K562 (cell line): ENCODE measurements around the gene RALGAPA2. TPM values are rescaled to one million over a fixed set of nuclear protein-coding genes. Genes with fewer than 3 reads are reported as not detected.

ENCODE experiments used
- ATAC-seq: fragments of 200-7000 bp; cut with Tn5 transposase; 3 replicates; pipeline ENCODE4 v1.9.1; 2020; ENCODE audit warnings: moderate library complexity
- BruUV-seq: library from RNA; stranded (reverse); fragments of 400-500 nt; replicated peaks from 2 replicates; lab custom pipeline; 2021; lab: Mats Ljungman, UMichigan
- CTCF ChIA-PET: fragments of 300-600 bp; formaldehyde crosslinking; extraction: SDS; loops from one replicate; lab custom pipeline; 2021; ENCODE audit warnings: low intra/inter-chr PET ratio; lab: Yijun Ruan, JAX
- POLR2A ChIA-PET: fragments of 300-600, 350-650 bp; sonication (Branson Sonifier 250); formaldehyde crosslinking; extraction: SDS; loops from one replicate; lab custom pipeline; 2021; ENCODE audit warnings: antibody characterized with exemption, inconsistent platforms; lab: Yijun Ruan, JAX
- DNase-seq, 4 experiments: peaks; one replicate each; pipeline versions ENCODE4 v3.0.0 to v3.0.0-alpha.2; 2011 to 2018; ENCODE audit warnings: low spot score in 3 of 4, mixed read lengths in 3 of 4; ENCODE audit errors: extremely low read depth in 1 of 4
- FAIRE-seq: peaks from 2 replicates; lab custom pipeline; 2011; peaks lifted over from hg19 to GRCh38; lab: Jason Lieb, UNC
- H2AFZ ChIP-seq: 2 replicates; pipeline ENCODE4 v1.6.0; 2011; ENCODE audit warnings: low read depth, low read length, control low read depth, inconsistent platforms
- H3K27ac ChIP-seq: fragments of 200-600 bp; 3 replicates; pipeline ENCODE4 v1.8.0; 2011; ENCODE audit warnings: low read depth, mild to moderate bottlenecking, control low read depth, inconsistent platforms, low read length, moderate library complexity, mixed read lengths; ENCODE audit errors: extremely low read depth
- H3K27me3 ChIP-seq, 2 experiments: fragments of 300-600 bp in 1 of 2; 2 replicates in 1 of 2; 3 replicates in 1 of 2; pipeline versions ENCODE4 v1.6.0 to v1.8.0; 2011; ENCODE audit warnings: inconsistent platforms in 2 of 2, low read length in 2 of 2, mild to moderate bottlenecking in 1 of 2, mixed read lengths in 1 of 2, moderate library complexity in 1 of 2; ENCODE audit not compliant: control insufficient read depth in 2 of 2, insufficient read depth in 2 of 2
- H3K36me3 ChIP-seq: fragments of 300-600 bp; 3 replicates; pipeline ENCODE4 v1.8.0; 2011; ENCODE audit warnings: mild to moderate bottlenecking, low read length, inconsistent platforms; ENCODE audit not compliant: control insufficient read depth, insufficient read depth
- H3K4me1 ChIP-seq, 2 experiments: fragments of 200-600 bp in 1 of 2; replicated peaks in 1 of 2; 2 replicates in 1 of 2; 3 replicates in 1 of 2; pipeline versions ENCODE4 v1.5.1 to v1.8.0; 2011; ENCODE audit warnings: inconsistent platforms in 2 of 2, low read length in 2 of 2, mild to moderate bottlenecking in 1 of 2, mixed read lengths in 1 of 2, moderate library complexity in 1 of 2; ENCODE audit not compliant: control insufficient read depth in 2 of 2, insufficient read depth in 2 of 2
- H3K4me2 ChIP-seq: 2 replicates; pipeline ENCODE4 v1.6.1; 2011; ENCODE audit warnings: low read length, control low read depth, inconsistent platforms, mixed read lengths; ENCODE audit not compliant: insufficient read depth
- H3K4me3 ChIP-seq: fragments of 200-600 bp; sonication (generic), shearing (Covaris generic); 2 replicates; pipeline ENCODE4 v1.5.1; 2016; ENCODE audit warnings: control low read depth, inconsistent platforms
- H3K79me2 ChIP-seq: fragments of 200-600 bp; 3 replicates; pipeline ENCODE4 v1.8.0; 2011; ENCODE audit warnings: low read length, inconsistent platforms; ENCODE audit not compliant: control insufficient read depth, insufficient read depth
- H3K9ac ChIP-seq, 2 experiments: 2 replicates each; pipeline versions ENCODE4 v1.6.0 to v1.6.1; 2011; ENCODE audit warnings: low read depth in 2 of 2, low read length in 2 of 2, control low read depth in 1 of 2, inconsistent platforms in 1 of 2, mild to moderate bottlenecking in 1 of 2, mixed read lengths in 1 of 2; ENCODE audit not compliant: insufficient read depth in 1 of 2
- H3K9me1 ChIP-seq: one replicate; pipeline ENCODE4 v1.6.0; 2011; ENCODE audit warnings: inconsistent platforms, mild to moderate bottlenecking, low read length, moderate library complexity; ENCODE audit not compliant: control insufficient read depth, insufficient read depth
- H3K9me3 ChIP-seq: replicated peaks from 2 replicates; pipeline ENCODE4 v1.5.1; 2011; ENCODE audit warnings: low read depth, low read length, inconsistent platforms; ENCODE audit not compliant: control insufficient read depth, insufficient read depth
- H4K20me1 ChIP-seq: replicated peaks from 2 replicates; pipeline ENCODE4 v1.6.1; 2011; ENCODE audit warnings: low read length, inconsistent platforms, mixed read lengths; ENCODE audit not compliant: control insufficient read depth, insufficient read depth
- BCLAF1 ChIP-seq, 2 experiments: fragments of 450-650 bp in 1 of 2; IDR thresholded peaks; 2 replicates each; pipeline ENCODE4 v1.6.1; 2011 to 2017; ENCODE audit warnings: low read depth in 2 of 2, antibody characterized with exemption in 1 of 2, borderline replicate concordance in 1 of 2, low read length in 1 of 2, mild to moderate bottlenecking in 1 of 2, mixed read lengths in 1 of 2; ENCODE audit not compliant: control insufficient read depth in 1 of 2
- DEAF1 ChIP-seq: fragments of 450-650 bp; formaldehyde crosslinking; IDR thresholded peaks from 2 replicates; pipeline ENCODE4 v1.4.0; 2020; ENCODE audit warnings: mild to moderate bottlenecking, moderate library complexity
- DMBX1 ChIP-seq: fragments of 250-450 bp; sonication (Bioruptor Pico); IDR thresholded peaks from 2 replicates; pipeline ENCODE4 v1.8.0; 2022; ENCODE audit warnings: inconsistent platforms, mild to moderate bottlenecking, moderate library complexity, borderline replicate concordance
- E2F1 ChIP-seq: sonication (generic); formaldehyde crosslinking; IDR thresholded peaks from 2 replicates; pipeline ENCODE4 v1.8.1; 2023; ENCODE audit warnings: mild to moderate bottlenecking, missing genetic modification reagents, moderate library complexity
- EP400 ChIP-seq: fragments of 450-650 bp; IDR thresholded peaks from 2 replicates; pipeline ENCODE4 v1.6.1; 2017; ENCODE audit warnings: antibody characterized with exemption, mild to moderate bottlenecking, moderate library complexity
- FOXM1 ChIP-seq, 2 experiments: fragments of 450-650 bp in 1 of 2; sonication (generic) in 1 of 2; formaldehyde crosslinking in 1 of 2; IDR thresholded peaks; 2 replicates each; pipeline versions ENCODE4 v1.6.1 to v1.9.0; 2017 to 2022; ENCODE audit warnings: low read depth in 2 of 2, mild to moderate bottlenecking in 2 of 2, missing genetic modification reagents in 1 of 2, moderate library complexity in 1 of 2
- NEUROD1 ChIP-seq: fragments of 150-350 bp; IDR thresholded peaks from 2 replicates; pipeline ENCODE4 v1.6.1; 2014; ENCODE audit warnings: borderline replicate concordance, low read length, low read depth; ENCODE audit not compliant: partially characterized antibody
- POLR2G ChIP-seq: fragments of 200-400 bp; formaldehyde crosslinking; IDR thresholded peaks from 2 replicates; pipeline ENCODE4 v1.6.1; 2017; ENCODE audit warnings: low read depth, mild to moderate bottlenecking, antibody characterized with exemption, low read length, moderate library complexity
- SREBF1 ChIP-seq: fragments of 150-350 bp; IDR thresholded peaks from 2 replicates; pipeline ENCODE4 v1.6.1; 2014; ENCODE audit warnings: antibody characterized with exemption, low read depth, low read length, borderline replicate concordance
- ZFP91 ChIP-seq: sonication (generic); formaldehyde crosslinking; IDR thresholded peaks from 2 replicates; pipeline ENCODE4 v1.8.0; 2022; ENCODE audit warnings: mild to moderate bottlenecking, missing genetic modification reagents
- ZKSCAN1 ChIP-seq: fragments of 150-350 bp; IDR thresholded peaks from 2 replicates; pipeline ENCODE4 v1.6.1; 2016; ENCODE audit warnings: low read depth, low read length
- ZNF764 ChIP-seq: fragments of 250-450 bp; sonication (Bioruptor Pico); IDR thresholded peaks from 2 replicates; pipeline ENCODE4 v1.4.0; 2020; ENCODE audit warnings: low read depth, mild to moderate bottlenecking, moderate library complexity
- ZNF77 ChIP-seq: fragments of 250-450 bp; sonication (Bioruptor Pico); IDR thresholded peaks from 2 replicates; pipeline ENCODE4 v1.5.0; 2020
- WGBS: fragments of 100-300 bp; shearing (Covaris generic); methylation state at CpG from one replicate; pipeline ENCODE4 v1.1.6; 2016; ENCODE audit warnings: low coverage, mixed read lengths; ENCODE audit not compliant: insufficient coverage; ENCODE audit errors: missing lambda C conversion rate; 5-methylcytosine and 5-hydroxymethylcytosine counted together
- in situ Hi-C: fragments of 300-500 bp; cut with MboI; formaldehyde crosslinking; loops from 4 replicates; pipeline ENCODE4 v1.15.0; 2018; ENCODE audit warnings: inconsistent platforms, mixed read lengths
- intact Hi-C: fragments of 100-400 bp; cut with micrococcal nuclease; formaldehyde crosslinking; loops from 2 replicates; pipeline ENCODE4 v1.14.2; 2022
- polyA plus RNA-seq, 8 experiments: library from polyadenylated mRNA; depleted of rRNA in 4 of 8; stranded (reverse) in 5 of 8; unstranded in 3 of 8; fragments of >200 nt; fragmentation: Nextera tagmentation in 2 of 8; fragmentation: Illumina TruSeq in 1 of 8; extraction: Ambion mirVana in 2 of 8; extraction: Trizol in 1 of 8; gene quantifications; 2 replicates each; pipeline versions ENCODE4 v1.2.1 to v1.2.3, GENCODE V29; 2011 to 2014; ENCODE audit warnings: inconsistent platforms in 1 of 8, missing spikeins in 1 of 8
- total RNA-seq, 7 experiments: library from RNA; depleted of rRNA in 6 of 7; stranded (reverse); fragments of >200 nt in 6 of 7; fragmentation: Illumina TruSeq in 2 of 7; extraction: Trizol in 2 of 7; gene quantifications; 2 replicates each; pipeline versions ENCODE4 v1.2.1 to v1.2.3, GENCODE V29; 2011 to 2021; ENCODE audit warnings: low replicate concordance in 1 of 7

Gene RALGAPA2
- total and polyA plus RNA-seq, 9 of the 15 experiments (the other 6 are each of a cell fraction or from before 2014, with no cell fraction given) = 0.35 to 2.7 (median 1.4) TPM

- H3K9ac ChIP-seq = no peak overlapping the region
- in situ Hi-C loops (no loop called here), intact Hi-C loops (no loop called here)
- H3K27me3 ChIP-seq = peaks cover 0 to 16% of the 10 kb centered on the region in 2 experiments; a peak in 2 of 5 replicates
- FAIRE-seq = no peak
- BruUV-seq = no TSS peak
- no peaks in the 10 kb centered on the region; a peak in 1 of 5 replicates for H3K4me1 ChIP-seq
- H3K9me1 ChIP-seq = no peaks in the 10 kb centered on the region
- CTCF ChIA-PET = no interaction called here
- H2AFZ ChIP-seq = no peak overlapping the region
- no peaks in the 10 kb centered on the region for H4K20me1 ChIP-seq
- H3K27ac ChIP-seq = no peak overlapping the region
- DNase-seq = peak in 2 of 4 experiments; percentile 12 to 15
- H3K4me2 ChIP-seq = no peak overlapping the region
- 11% methylated on average over 13 of the region's 18 CpGs for WGBS
- no peak for ATAC-seq
- POLR2A ChIA-PET = no interaction called here
- H3K36me3 ChIP-seq = no peaks in the 10 kb centered on the region
- H3K9me3 ChIP-seq = no peaks in the 10 kb centered on the region
- H3K79me2 ChIP-seq = no peaks in the 10 kb centered on the region
- H3K4me3 ChIP-seq = no peak overlapping the region
- no peak for TF ChIP-seq ZKSCAN1
- no peak for TF ChIP-seq FOXM1 (IDR thresholded peaks at IDR 0.05; ENCODE audit: low read depth)
- no peak for TF ChIP-seq FOXM1 (CRISPR knock-in tag; IDR thresholded peaks at IDR 0.05; ENCODE audit: low read depth)
- no peak for TF ChIP-seq ZNF77
- no peak for TF ChIP-seq DMBX1
- TF ChIP-seq DEAF1 (CRISPR knock-in tag) = no peak
- no peak for TF ChIP-seq E2F1
- no peak for TF ChIP-seq SREBF1
- no peak for TF ChIP-seq ZNF764 (CRISPR knock-in tag)
- TF ChIP-seq BCLAF1 (IDR thresholded peaks at IDR 0.05; ENCODE audit: borderline replicate concordance in 1 of 2, control insufficient read depth in 1 of 2, low read depth in 2 of 2, low read length in 1 of 2) = no peak
- no peak for TF ChIP-seq POLR2G
- TF ChIP-seq NEUROD1 = no peak
- no peak for TF ChIP-seq EP400
- no peak for TF ChIP-seq ZFP91 (CRISPR knock-in tag)
Observed at GRCh38 chr20:20365480-20366161, 346.8 kb downstream of the RALGAPA2 start.
